Thoracic aorta (tissue), 2 donors: ENCODE results near the gene TFEB. TPM values are rescaled to one million over a fixed set of nuclear protein-coding genes. Genes with fewer than 3 reads are reported as not detected.

Source experiments
- ATAC-seq: fragments of 150-250 bp; one replicate; pipeline ENCODE4 v1.8.0; 2017; ENCODE audit warnings: low read depth; ENCODE audit not compliant: insufficient number of reproducible peaks, low FRiP score
- DNase-seq: peaks from one replicate; pipeline ENCODE4 v3.0.0-alpha.2; 2020; ENCODE audit warnings: low spot score
- H3K27ac ChIP-seq, 2 donors: fragments of 200-600 bp; sonication (generic); 1 replicate in 1 of 2; 2 replicates in 1 of 2; pipeline ENCODE4 v1.5.1; 2016; ENCODE audit warnings: mild to moderate bottlenecking in 2 of 2, moderate library complexity in 2 of 2
- H3K27me3 ChIP-seq: fragments of 200-600 bp; sonication (generic); replicated peaks from 2 replicates; pipeline ENCODE4 v1.6.0; 2016; ENCODE audit warnings: mild to moderate bottlenecking; ENCODE audit not compliant: insufficient read depth
- H3K36me3 ChIP-seq: fragments of 200-600 bp; sonication (generic); one replicate; pipeline ENCODE4 v1.5.1; 2016
- H3K4me1 ChIP-seq, 2 donors: fragments of 200-600 bp; sonication (generic); 1 replicate in 1 of 2; 2 replicates in 1 of 2; pipeline versions ENCODE4 v1.5.1 to v1.6.0; 2016; ENCODE audit warnings: low read depth in 2 of 2, mild to moderate bottlenecking in 1 of 2; ENCODE audit not compliant: control insufficient read depth in 1 of 2
- H3K4me3 ChIP-seq: fragments of 200-600 bp; sonication (generic); 2 replicates; pipeline ENCODE4 v1.5.1; 2016; ENCODE audit warnings: mild to moderate bottlenecking
- H3K9me3 ChIP-seq: fragments of 200-600 bp; sonication (generic); 2 replicates; pipeline ENCODE4 v1.5.1; 2016
- CTCF ChIP-seq: fragments of 200-600 bp; sonication (generic); IDR thresholded peaks from one replicate; pipeline ENCODE4 v1.5.1; 2019; ENCODE audit warnings: antibody characterized with exemption
- total RNA-seq, 2 donors: library from RNA; depleted of rRNA; stranded (reverse); fragments of >200 nt; gene quantifications; one replicate each; pipeline versions ENCODE4 v1.1.0 to v1.2.3, GENCODE V29; 2016

Gene TFEB
- total RNA-seq, 2 donors from 2014 or later, result 22.9 to 23.8 TPM

- DNase-seq, result no peak
- peak within 1 kb of the TSS; percentile 41 to 63 for H3K27ac ChIP-seq
- H3K9me3 ChIP-seq, result no peaks in the 10 kb centered on the region
- H3K4me3 ChIP-seq, result peak within 1 kb of the TSS; percentile 81
- ATAC-seq, result no peak
- H3K4me1 ChIP-seq, result peaks cover 12 to 30% of the 10 kb centered on the region in 2 donors
- H3K27me3 ChIP-seq, result no peaks in the 10 kb centered on the region
- no peak for TF ChIP-seq CTCF
- no peaks in the 10 kb centered on the region for H3K36me3 ChIP-seq
Observed at GRCh38 chr6:41780551-41781365, 45.4 kb upstream of the TFEB start, which contains the start of gene PRICKLE4. Gene PRICKLE4, plus strand, starts transcription at chr6:41780782. Its CDS starts 2,692 bp downstream, at chr6:41783474.

GRCh38 chr6:41779788-41780550, 44.6 kb upstream of the TFEB start, which contains the start of gene FRS3:
Gene FRS3, minus strand, starts transcription at chr6:41779900. Its CDS starts 2,913 bp downstream, at chr6:41776987.
- peaks cover 10 to 22% of the 10 kb centered on the region in 2 donors for H3K4me1 ChIP-seq
- ATAC-seq (peak; percentile 72), DNase-seq (peak; percentile 95)
- no peaks in the 10 kb centered on the region for H3K9me3 ChIP-seq
- peak within 1 kb of the TSS; percentile 81 for H3K4me3 ChIP-seq
- peak; percentile 81 for TF ChIP-seq CTCF
- no peaks in the 10 kb centered on the region for H3K27me3 ChIP-seq
- peak within 1 kb of the TSS; percentile 41 to 63 for H3K27ac ChIP-seq
- H3K36me3 ChIP-seq, result peaks cover 4% of the 10 kb centered on the region

GRCh38 chr6:41779336-41779735, 43.9 kb upstream of the TFEB start:
- Histone ChIP-seq H3K4me3 (peak overlapping the region; percentile 81), H3K9me3 (no peaks in the 10 kb centered on the region), H3K4me1 (peaks cover 10 to 19% of the 10 kb centered on the region in 2 donors), H3K27ac (no peak overlapping the region), H3K27me3 (no peaks in the 10 kb centered on the region), H3K36me3 (peaks cover 9% of the 10 kb centered on the region)
- no peak for TF ChIP-seq CTCF
- peak; percentile 23 for ATAC-seq
- DNase-seq, result no peak

- peaks cover 12% of the 10 kb centered on the region for H3K36me3 ChIP-seq
- no peaks in the 10 kb centered on the region for H3K27me3 ChIP-seq
- H3K27ac ChIP-seq, result no peak overlapping the region
- H3K4me1 ChIP-seq, result peaks cover 10 to 19% of the 10 kb centered on the region in 2 donors
- ATAC-seq (no peak), DNase-seq (no peak)
- no peaks in the 10 kb centered on the region for H3K9me3 ChIP-seq
- peak overlapping the region; percentile 81 for H3K4me3 ChIP-seq
- TF ChIP-seq CTCF, result no peak
Observed at GRCh38 chr6:41778895-41779294, 43.5 kb upstream of the TFEB start.
